GM19035 (cell line): Measurements from ENCODE around the gene ICE2.

Source experiments
- ATAC-seq: cut with Tn5 transposase; IDR thresholded peaks from one replicate; pipeline ENCODE4 v1.9.1; 2021; ENCODE audit not compliant: unreplicated experiment

ICE2 gene, protein sequence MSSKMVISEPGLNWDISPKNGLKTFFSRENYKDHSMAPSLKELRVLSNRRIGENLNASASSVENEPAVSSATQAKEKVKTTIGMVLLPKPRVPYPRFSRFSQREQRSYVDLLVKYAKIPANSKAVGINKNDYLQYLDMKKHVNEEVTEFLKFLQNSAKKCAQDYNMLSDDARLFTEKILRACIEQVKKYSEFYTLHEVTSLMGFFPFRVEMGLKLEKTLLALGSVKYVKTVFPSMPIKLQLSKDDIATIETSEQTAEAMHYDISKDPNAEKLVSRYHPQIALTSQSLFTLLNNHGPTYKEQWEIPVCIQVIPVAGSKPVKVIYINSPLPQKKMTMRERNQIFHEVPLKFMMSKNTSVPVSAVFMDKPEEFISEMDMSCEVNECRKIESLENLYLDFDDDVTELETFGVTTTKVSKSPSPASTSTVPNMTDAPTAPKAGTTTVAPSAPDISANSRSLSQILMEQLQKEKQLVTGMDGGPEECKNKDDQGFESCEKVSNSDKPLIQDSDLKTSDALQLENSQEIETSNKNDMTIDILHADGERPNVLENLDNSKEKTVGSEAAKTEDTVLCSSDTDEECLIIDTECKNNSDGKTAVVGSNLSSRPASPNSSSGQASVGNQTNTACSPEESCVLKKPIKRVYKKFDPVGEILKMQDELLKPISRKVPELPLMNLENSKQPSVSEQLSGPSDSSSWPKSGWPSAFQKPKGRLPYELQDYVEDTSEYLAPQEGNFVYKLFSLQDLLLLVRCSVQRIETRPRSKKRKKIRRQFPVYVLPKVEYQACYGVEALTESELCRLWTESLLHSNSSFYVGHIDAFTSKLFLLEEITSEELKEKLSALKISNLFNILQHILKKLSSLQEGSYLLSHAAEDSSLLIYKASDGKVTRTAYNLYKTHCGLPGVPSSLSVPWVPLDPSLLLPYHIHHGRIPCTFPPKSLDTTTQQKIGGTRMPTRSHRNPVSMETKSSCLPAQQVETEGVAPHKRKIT

DNA sequence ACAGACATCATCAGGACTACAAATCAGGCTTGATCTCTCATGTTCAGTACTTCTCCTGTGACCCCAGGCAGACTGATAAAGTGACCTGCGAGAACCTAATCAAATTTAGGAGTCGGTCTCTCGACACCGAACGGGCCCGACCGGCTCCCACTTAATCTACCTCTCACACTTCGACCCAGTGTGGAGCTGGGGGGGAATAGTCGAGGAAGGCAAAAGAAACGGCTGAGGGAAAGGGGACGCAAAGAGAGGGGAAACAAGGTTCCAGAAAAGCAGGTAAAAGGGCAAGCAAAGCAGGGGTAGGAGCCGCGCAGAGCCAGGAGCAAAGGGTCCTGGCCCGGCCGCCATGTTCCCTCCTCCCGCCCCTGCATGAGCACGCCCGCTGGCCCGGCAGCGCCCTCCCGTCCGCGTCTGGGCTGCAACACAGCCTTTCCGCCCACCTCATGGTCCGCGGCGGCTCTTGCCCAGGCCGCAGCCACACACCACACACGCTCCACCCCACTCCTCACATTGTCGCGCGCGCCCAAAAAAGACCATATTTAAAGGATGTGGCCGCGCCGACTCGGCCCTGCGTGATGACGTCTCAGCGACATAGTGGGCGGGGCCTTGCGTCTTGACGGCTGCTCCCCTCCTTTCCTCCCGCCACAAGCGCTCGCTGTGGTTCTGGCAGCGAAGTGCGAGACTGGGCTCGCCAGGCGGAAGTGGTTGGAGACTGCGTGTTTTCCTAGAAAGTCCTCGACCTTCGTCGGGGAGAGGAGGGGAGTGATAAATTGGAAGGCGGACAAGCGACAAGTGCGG lies at the start of gene ICE2:
TSS of gene ICE2 (minus strand) at position 577 of the 795 bp plus-strand sequence. CDS start 1,165 bp downstream, outside the sequence.
- peak; percentile 90 for ATAC-seq

DNA sequence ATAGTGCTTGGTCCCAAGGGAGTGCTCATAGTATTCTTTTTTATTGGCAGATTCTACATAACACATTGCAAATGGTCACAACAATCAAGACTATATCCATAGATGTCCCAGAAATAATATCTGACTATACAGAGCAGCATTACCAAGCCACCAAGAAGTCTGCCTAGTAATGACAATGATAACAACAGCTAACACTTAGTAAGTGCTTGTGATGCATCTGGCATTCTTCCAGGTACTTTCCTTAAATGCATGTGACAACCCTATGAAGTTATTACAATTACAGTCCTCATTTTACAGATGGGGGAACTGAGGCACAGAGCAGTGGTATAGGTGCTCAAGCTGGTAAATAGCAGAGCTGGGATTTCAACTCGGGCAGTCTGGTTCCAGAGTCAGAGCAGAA lies 49.6 kb upstream of the ICE2 start:
- ATAC-seq, result no peak

DNA sequence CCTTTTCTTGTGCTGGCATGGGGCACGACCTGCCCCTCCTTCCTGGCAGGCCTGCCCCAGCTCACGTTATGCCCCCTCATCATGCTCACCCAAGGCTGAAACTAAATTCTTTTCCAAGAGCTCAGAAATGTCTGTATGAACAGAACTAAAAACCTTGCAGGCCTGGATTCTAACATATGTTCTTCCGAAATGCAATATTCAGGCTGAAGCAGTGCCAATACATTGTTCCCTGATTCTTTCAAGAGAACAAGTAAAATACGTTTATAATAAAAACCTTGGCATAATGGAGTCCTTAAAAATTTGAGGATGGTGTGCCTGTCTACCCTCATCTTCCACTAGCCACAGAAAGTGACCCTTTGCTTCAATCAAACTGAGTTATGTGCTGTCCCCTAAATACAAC lies 48.5 kb upstream of the ICE2 start:
- no peak for ATAC-seq

DNA sequence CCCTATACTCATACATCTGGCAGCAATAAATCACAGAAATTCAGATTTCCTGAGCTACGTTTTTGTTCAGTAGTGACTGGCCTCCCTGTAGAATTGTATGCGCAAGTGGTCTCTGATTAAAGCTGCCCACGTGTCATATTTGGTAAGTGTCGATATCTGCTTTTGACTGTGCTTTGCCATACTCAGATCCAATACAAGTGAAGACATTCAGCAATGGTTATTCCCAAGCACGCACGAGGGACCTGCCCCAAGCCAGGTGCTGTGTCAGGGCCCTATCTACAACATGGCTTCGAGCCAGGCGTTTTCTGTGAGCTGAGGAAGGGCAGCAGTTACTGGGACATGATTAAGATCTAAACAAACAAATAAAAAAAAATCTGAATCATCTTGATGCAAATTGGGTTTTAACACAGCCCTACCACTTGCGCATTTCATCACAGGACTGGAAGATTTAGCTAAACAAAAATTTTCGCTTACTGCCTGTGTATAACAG lies 47.2 kb upstream of the ICE2 start:
- ATAC-seq, result no peak

DNA sequence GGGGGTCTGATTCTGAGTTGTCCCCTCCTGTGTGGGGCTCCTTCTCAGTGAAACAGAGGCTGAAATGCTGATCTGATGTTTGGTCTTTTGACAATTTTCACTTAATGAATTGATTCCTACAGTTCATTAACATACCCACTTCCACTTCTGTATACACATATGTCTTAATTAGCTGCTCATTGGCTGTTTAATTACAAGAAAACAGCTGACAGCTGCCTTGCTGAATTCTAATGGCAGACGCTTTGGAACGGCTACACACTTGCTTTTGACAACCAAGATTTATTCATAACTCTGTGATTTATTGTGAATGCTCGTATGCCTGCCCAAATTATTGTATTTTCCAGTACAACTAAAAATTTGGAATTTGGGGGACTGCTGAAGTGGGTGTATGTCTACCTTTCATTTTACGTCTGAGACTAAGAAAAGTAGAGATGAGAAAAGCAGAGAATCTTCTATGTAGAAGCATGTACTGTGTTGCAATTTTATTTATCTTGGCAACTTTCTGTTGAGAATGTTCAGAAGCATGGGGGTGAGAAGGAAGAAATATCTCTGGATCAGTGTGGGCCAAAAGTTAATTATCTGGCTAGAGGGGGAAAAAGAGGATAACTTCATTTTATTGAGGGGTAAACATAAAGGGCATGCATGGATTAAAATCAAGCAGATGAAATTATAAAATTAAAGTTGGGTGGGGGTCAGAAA lies 46.5 kb upstream of the ICE2 start:
- no peak for ATAC-seq

DNA sequence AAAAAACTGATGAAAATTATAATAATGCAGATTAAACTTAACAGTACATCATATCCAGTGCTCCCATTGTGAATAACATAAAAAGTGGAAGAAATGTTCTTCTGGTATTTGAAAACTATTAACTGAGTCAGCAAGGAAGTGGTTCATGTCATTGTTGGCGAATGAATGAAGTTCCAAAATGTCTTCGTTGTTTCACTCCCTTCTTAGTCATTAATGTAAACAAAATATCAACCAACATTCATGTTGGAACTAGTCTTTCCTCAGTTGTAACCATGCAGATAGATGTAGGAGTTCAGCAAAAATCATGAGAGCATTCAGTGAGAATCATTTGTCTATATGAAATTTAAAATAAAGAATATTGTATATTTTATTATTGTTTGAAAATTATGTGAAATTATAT lies 44.1 kb upstream of the ICE2 start:
- ATAC-seq, result no peak

DNA sequence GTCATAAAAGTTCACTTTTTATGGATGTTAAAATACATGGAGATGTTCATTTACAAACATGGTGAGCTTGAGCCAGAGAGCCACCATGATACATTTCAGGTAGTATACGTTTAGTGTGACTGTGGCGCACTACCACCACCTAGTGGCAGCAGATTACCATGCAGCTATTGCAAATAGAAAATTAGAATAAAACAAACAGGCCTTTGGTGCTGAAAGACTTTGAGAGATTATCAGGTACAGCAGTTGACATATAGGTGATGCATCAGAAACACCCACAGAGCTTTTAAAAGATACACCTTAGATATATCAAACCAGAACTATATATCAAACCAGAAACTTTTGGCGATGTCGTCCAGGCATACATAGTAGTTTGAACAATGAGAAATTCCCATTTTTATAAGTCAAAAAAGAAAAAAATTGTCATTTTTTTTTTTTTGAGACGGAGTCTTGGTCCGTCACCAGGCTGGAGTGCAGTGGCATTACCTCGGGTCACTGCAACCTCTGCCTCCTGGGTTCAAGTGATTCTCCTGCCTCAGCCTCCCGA lies 42.0 kb upstream of the ICE2 start:
- ATAC-seq, result no peak

DNA sequence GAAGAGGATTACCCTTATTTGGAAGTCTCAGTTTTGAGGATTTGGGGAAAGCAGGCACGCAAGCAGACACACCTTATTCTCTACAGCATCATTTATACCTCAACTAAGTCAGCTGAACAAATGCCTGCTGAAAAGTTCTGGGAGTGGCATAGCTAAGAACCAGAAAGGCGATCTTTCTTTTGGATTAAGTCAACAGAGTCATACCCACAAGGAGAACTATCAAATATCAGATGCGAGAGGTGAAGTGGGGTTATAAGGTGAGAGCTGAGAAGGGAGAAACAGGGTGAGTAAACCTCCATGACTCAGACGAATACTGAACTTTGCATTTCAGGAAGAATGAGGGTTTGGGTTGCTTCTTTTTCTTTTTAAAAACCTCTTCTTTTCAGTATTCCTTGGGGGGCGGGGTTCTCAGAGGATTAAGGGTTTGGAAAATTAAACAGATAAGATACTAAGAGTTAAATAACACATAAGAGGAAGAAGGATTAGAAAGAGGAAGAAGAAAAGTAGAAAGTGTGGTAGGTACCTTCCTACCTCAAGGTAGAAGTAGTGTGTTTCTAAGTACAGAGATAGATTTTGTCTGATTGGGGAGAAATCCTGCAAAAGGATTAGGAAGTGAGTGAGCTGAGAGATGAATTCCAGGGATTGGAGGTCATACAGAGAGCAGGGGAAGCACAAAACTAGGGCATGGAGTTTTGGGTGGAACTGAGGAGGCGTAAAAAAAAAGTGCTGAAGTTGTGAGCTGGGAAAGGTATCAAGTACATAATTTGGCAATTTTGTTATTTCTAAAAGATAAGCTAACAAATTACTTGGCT lies 41.3 kb upstream of the ICE2 start:
- no peak for ATAC-seq

DNA sequence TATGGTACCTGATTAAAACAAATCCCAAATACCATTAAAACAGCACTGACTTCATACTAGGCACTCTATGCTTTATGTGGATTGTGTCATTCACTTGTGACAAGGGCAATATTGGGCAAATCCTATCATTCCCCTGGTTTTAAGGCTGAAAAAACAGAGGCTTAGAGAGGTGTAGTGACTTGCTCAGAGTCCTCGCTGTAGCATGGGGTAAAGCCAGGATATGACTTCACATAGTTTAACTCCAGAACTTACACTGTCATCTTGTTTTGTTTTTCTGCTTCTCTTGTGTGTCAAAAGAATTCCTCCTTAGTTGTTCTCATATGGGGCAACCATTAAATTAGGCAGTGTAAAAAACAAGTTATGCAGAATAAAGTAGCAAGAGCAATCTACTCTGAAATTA lies 40.3 kb upstream of the ICE2 start:
- no peak for ATAC-seq

DNA sequence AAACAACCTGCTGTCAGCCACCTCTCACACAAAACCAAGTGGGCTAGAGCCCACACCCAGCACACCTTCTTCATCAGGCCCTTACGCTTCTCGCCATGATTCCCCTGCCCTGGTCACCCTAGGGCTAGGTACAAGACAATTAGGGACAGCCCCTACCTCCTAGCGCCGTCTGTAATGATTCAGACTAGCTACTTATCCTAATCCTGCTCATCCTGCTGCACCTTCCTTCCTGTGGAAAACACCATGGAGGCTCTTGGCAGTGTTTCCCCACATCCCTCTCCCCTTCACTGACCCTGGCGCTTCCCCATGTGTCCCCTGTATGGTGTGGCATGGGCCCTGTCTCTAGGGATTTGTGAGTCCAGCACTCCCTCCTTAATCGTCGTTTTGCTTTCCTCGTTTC lies 39.6 kb upstream of the ICE2 start:
- no peak for ATAC-seq

DNA sequence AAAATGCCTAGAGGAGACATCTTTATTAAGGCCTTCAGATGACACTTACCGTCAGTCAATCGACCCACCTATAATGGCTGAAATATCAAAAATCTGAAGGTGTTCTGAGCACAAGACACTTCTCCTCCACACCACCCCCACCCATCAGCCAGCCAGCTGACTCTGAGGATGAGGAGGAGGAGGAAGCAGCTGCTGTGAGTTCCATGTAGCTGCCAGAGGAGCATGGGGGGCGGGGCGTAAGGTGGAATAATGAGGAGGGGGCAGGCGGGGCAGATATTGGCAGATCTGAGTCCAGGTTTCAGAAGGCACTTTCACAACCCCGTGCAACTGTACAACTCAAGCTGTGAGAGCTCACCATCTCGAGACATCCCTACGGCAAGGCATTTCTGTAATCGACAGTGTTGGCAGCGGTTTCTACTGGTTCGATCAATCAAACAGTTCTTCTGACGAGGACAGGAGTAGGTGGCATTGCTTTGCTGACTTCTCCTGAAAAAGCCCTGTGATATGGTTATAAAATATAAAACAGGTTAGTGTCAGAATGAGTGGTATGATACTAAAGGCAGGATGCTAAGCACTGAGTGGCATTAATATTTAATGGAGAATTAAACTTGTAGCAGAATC lies 35.4 kb upstream of the ICE2 start:
- ATAC-seq, result no peak

DNA sequence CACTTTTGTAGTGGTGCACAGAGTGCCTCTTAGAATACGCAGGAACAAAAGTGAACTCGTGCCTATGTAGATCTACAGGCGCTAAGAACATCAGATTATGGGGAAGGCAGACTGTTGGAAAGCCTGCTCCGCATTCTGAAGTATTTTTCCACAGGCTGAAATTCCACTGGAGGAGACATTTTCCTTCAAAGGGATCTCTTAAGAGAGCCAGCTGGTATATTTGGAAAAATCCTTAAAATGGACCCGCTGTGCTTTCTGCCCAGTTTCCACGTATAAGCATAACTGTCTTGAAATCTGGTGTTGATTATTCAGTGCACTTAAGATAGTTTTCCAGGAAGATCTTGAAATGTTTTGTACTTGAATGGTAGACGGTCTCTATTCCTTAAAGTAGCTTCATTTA lies 34.7 kb upstream of the ICE2 start:
- no peak for ATAC-seq

DNA sequence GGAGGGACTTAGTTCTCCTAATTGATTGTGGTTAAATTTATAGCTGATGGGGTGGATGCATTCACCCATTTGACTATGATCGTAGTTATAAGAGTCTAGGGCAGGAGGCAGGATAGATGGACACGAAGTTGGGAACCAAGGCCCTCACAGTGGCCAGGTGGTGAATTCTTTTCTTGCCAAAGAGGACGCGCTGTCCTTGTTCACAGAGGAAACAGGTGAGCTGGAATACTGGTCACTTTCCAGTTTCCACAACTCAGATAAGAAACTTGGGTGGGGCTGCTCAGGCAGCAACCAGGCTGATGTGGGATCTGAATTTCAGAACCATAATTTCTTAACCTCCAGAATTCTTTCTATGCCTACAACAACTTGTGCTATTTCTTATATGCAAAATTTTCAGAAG lies 34.0 kb upstream of the ICE2 start:
- no peak for ATAC-seq

DNA sequence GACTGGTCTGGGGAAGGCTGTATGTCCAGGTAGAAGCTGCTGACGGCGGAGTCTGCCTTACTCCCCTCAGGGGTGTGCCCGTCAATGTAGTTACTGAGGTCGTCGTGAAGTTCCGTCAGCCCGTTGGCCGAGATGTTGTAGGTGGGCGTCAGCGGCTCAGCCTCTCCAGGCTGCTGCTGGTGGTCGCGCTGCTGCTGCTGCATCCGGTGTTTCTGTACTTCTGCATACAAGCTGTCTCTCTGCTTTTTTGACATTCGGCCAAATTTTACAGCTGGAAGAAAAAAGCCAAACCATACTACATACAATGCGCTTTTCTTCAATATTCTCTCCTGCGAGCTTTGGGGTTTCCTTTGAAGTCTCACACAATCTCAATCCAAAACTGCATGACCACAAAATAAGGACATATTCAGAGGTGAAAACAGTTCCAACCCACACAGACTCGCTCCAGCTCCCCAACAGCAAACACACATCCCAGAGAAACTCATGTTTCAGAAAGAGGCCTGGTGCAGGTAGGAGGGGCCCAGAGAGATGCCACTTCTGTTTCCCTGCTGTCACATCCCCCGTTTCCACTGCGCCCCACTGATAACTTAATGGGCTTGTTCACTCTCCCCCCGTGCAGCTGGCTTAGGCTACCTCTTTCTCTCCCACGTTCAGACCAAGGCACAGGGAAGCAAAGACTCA lies 32.5 kb upstream of the ICE2 start:
- no peak for ATAC-seq

DNA sequence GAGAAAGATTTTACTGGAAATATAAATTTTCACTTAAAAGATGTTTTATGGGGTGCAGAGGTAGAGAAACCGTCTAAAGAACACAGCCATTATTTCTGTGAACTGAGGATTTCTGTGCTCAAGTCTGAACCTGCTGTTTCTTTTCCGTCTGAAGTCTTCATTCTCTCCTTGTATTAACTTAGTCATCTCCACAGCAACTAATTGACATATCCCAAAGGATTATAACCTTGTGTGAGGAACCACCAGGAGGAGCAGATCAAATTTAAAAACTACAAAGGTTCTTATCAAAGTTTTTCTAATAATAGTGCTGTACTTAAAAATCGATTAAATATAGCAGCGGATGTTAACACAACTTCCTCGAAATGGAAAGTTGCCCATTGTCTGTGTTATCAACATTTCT lies 31.1 kb upstream of the ICE2 start:
- no peak for ATAC-seq

DNA sequence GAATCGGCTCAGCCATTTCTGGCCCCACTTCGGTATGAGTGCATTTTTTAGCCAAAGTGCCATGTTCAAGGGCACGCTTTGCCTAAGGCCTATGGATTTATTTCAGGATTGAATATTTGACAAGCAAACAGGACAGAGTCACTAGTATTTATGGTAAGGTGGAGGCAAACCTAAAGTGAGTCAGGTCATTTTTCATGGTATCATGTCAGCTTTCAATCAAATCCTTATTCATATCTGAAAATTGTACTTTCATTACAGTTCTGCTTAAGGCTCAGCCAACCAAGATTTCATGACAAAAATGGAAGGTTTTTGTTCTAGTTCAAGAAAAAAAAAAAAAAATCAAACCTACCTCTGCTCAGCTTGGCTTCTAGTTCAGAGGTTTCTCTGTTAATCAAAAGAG lies 30.5 kb upstream of the ICE2 start:
- no peak for ATAC-seq

DNA sequence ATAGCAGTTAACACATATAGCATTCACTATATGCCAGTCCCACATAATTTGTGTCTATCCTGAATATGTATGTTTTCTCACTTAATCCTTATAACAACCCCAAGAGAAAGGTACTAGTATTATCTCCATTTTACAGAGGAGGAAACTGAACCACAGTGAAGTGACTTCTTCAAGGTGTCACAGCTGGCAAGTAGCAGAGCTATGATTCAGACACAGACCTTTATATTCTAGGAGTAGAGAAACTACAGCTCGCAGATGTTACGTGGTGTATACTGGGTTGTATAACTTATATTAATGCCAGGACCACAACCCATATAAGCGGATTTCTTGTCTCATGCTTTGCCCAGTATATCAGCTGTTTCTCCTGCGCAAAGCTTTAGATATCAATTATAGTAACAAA lies 29.5 kb upstream of the ICE2 start:
- ATAC-seq, result no peak
